Measurements from ENCODE around the gene MOB3A.

DNA sequence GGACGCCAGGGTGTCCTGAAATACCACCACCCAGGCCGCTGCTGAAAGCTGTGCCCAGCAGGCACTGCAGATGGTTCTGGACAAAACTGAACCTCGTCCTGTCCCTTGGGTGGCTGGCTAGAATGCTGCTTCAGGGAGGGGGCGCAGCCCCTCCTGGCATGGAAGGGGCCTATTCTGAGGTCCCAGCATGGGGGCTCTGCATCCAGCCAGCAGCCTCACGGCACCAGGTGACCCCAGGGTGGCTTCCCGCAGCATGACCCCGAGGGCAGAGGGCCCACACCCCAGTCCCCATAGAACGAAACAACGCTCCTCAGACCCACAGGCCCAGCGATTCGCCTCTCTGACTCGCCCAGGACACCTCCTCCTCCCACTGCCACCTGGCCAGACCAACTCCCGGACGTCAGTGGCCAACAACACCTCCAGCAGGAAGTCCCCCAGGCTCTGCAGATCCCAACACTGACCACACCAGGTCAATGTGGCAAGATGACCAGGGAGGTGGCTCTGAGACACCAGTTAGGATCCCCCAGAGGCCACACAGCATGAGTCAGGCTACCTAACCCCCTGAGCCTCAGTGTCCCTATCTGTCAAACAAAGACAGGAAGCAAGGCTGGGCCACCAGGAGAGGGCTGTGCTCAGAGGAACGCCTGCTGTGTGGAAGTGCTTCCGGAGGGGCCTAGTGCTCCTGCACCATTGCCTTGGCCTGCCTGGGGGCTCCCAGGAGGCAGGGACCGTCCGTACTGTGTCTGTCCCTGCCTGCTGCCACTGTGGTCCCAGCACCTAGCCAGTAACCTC lies 51.2 kb downstream of the MOB3A start:
- TF ChIP-seq POLR2AphosphoS5 (IDR thresholded peaks at IDR 0.05; ENCODE audit: low read depth, low read length) (no peak), EZH2 (IDR thresholded peaks at IDR 0.05; ENCODE audit: low read depth, low read length, severe bottlenecking) (no peak), POLR2A (IDR thresholded peaks at IDR 0.05; ENCODE audit: control extremely low read depth in 1 of 2, low read depth in 2 of 2, low read length in 2 of 2) (no peak), HDAC2 (IDR thresholded peaks at IDR 0.05; ENCODE audit: borderline replicate concordance in 1 of 2, low read depth in 2 of 2, low read length in 2 of 2) (no peak), SIN3A (conservative IDR thresholded peaks at IDR 0.05 in 1 of 2, IDR thresholded peaks at IDR 0.05 in 1 of 2; ENCODE audit: low read depth in 1 of 2, low read length in 2 of 2) (no peak)
- TF ChIP-seq, protein P1, sequence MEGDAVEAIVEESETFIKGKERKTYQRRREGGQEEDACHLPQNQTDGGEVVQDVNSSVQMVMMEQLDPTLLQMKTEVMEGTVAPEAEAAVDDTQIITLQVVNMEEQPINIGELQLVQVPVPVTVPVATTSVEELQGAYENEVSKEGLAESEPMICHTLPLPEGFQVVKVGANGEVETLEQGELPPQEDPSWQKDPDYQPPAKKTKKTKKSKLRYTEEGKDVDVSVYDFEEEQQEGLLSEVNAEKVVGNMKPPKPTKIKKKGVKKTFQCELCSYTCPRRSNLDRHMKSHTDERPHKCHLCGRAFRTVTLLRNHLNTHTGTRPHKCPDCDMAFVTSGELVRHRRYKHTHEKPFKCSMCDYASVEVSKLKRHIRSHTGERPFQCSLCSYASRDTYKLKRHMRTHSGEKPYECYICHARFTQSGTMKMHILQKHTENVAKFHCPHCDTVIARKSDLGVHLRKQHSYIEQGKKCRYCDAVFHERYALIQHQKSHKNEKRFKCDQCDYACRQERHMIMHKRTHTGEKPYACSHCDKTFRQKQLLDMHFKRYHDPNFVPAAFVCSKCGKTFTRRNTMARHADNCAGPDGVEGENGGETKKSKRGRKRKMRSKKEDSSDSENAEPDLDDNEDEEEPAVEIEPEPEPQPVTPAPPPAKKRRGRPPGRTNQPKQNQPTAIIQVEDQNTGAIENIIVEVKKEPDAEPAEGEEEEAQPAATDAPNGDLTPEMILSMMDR (IDR thresholded peaks at IDR 0.05; ENCODE audit: control extremely low read depth in 1 of 3, insufficient read depth in 1 of 3, low read depth in 1 of 3, low read length in 3 of 3): no peak

All from H1 (cell line).